Fibroblast of skin of scalp (primary cell): Measurements from ENCODE around the gene BAHD1.

Experiments used
- DNase-seq: peaks from one replicate; pipeline ENCODE4 v3.0.0-alpha.2; 2013

Gene BAHD1

DNA sequence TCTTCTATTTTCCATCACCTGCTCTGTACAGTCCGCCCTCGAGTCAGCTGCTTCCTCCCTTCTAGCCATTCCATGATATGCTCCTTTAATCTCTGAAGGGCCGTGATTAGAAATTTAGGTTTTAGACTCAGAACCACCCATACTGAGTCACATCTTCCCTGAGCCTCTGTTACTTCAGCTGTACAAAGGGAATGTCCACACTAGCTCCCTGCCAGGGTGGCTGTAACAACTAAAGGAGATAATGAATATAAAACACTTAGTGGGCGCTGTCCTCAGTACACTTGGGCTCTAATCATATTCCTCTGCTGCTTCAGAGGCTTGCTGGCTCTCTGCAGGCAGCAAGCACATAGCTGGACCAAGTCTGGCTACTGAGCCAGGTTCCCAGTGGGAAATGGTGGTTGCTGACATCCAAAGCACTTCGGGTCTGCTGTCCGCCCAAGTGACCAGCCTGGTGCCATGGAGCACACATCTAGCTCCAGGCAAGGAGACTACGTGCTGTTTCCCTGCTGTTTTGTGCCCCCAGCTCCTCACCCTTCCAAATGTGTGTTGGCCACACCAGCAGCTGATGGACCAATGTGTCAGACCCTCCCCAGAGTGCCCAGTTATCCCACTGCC, 29.1 kb downstream of the BAHD1 start:
- DNase-seq: no peak

DNA sequence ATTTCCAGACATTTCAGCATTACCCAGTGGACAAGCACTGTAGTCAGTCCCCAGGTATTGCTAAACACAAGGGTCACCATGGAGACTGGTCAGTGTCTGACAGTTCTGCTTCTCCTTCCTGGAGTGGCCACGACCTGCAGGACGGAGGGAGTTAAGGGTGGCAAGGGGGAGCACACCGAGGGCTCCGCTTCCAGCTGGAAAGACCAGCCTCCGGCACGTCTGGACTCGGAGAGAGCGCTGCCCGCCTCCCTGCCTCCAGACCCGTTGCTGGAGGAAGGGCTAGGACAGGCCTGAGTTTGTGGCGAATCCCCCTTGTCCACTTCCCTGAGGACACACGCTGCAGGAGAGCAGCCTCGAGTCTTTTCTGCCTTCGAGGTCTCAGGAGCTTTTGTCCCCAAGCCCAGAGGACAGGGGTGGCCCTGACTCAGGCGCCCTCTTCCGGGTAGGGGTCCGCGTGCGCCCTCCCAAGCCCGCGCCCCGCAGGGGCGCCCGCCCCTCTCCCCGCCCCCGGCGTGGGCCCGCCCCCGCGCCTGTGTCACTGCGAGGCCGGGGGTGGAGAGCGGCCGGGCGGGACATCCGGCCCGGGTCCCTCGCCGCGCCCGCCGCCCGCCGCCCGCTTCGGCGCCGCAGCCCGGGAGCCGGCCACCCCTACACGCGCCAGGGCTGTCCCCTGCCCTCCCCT, 29.8 kb downstream of the BAHD1 start, which contains the start of gene CHST14:
TSS of gene CHST14 (plus strand) at position 562 of the 682 bp plus-strand sequence. CDS start 230 bp downstream, outside the sequence.
- peak; percentile 68 for DNase-seq

DNA sequence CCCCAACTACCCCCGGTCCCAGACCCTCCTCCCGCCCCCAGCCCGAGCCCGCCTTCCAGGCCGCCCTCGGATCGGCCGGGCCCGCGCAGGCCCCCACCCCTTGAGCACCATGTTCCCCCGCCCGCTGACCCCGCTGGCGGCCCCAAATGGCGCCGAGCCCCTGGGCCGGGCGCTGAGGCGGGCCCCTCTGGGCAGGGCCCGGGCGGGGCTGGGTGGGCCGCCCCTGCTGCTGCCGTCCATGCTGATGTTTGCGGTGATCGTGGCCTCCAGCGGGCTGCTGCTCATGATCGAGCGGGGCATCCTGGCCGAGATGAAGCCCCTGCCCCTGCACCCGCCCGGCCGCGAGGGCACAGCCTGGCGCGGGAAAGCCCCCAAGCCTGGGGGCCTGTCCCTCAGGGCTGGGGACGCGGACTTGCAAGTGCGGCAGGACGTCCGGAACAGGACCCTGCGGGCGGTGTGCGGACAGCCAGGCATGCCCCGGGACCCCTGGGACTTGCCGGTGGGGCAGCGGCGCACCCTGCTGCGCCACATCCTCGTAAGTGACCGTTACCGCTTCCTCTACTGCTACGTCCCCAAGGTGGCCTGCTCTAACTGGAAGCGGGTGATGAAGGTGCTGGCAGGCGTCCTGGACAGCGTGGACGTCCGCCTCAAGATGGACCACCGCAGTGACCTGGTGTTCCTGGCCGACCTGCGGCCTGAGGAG, 30.5 kb downstream of the BAHD1 start:
- peak; percentile 13 for DNase-seq

DNA sequence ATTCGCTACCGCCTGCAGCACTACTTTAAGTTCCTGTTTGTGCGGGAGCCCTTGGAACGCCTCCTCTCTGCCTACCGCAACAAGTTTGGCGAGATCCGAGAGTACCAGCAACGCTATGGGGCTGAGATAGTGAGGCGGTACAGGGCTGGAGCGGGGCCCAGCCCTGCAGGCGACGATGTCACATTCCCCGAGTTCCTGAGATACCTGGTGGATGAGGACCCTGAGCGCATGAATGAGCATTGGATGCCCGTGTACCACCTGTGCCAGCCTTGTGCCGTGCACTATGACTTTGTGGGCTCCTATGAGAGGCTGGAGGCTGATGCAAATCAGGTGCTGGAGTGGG, 31.0 kb downstream of the BAHD1 start:
- DNase-seq: peak; percentile 8

DNA sequence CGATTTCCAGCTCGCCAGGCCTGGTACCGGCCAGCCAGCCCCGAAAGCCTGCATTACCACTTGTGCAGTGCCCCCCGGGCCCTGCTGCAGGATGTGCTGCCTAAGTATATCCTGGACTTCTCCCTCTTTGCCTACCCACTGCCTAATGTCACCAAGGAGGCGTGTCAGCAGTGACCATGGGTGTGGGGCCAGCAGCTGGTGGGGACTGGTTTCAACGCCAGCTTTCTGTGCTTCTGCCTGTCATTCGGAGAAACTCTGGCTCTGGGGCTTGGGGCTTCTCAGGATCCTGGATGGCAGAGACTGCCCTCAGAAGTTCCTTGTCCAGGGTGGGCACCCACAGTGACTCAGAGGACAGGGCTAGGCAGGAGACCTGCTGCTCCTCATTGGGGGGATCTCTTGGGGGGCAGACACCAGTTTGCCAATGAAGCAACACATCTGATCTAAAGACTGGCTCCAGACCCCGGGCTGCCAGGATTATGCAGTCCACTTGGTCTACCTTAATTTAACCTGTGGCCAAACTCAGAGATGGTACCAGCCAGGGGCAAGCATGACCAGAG, 31.5 kb downstream of the BAHD1 start:
- DNase-seq: no peak

DNA sequence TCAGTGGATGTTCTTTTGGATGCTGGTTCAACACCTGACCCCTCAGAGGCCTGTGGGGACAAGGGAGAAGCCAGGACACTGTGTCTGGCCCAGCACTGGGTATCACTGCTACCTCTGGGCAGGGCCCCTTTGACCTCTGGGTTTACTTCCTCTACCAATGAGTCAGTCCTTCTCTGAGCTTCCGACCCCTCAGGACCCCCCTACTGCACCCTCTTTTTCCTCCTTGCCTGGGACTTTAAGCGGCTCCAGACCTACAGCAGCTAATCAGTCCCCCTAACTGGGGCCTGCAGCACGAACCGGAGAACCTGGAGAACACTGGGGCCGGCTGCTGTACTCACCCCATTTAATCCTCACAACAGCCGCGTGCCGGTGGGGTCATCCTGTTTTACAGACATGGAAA, 33.8 kb downstream of the BAHD1 start:
- DNase-seq: no peak

DNA sequence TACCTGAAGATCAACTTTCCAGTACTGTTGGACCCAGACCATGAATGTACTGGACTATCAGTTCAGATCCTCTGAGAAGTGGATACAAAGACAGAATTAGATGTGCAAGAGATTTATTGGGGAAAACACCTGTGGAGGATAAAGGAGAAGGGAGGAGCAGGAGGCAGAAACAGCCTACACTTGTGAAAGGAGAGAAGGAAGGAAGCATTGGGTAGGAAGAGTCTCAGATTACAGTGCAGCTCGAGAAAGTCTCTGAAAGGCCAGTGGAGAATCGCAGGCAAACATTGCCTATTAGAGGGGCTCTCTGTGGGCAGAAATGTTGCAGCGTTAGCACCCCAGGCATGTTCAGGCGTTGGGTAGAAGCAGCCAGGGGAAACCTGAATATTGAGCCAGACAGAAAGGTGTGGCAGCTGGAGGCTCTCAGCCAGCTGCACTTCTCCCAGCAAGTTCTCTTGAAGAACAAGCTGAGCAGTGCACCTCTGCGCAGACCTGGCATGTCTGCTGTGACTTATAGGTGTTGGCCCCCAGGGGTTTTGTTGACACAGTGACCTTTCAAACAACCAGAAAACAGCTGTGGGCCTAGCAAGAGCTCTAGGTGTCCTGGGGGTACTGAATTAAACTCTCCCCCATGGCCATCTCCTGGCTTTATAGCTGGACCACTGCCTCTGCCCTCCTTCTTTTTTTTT, 37.0 kb downstream of the BAHD1 start:
- no peak for DNase-seq

DNA sequence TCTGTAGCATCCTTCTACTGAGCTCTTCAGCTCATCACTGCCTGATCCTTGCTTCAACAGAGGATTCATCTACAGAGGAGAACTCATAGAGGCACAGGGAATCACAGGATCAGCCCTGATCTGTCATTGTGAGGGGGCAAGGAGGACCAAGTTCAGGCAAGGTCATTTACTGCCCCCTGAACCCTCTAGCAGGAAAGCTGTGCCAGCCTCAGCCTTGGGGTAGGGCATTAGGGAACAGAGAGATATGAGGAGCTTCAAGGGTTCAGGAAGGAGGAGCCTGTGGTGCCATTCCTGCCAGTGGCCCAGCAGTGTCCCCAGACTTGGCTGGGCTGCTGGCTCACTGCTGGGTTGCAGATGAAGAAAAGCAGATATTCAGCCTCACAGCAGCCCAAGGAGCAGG, 38.3 kb downstream of the BAHD1 start:
- no peak for DNase-seq

DNA sequence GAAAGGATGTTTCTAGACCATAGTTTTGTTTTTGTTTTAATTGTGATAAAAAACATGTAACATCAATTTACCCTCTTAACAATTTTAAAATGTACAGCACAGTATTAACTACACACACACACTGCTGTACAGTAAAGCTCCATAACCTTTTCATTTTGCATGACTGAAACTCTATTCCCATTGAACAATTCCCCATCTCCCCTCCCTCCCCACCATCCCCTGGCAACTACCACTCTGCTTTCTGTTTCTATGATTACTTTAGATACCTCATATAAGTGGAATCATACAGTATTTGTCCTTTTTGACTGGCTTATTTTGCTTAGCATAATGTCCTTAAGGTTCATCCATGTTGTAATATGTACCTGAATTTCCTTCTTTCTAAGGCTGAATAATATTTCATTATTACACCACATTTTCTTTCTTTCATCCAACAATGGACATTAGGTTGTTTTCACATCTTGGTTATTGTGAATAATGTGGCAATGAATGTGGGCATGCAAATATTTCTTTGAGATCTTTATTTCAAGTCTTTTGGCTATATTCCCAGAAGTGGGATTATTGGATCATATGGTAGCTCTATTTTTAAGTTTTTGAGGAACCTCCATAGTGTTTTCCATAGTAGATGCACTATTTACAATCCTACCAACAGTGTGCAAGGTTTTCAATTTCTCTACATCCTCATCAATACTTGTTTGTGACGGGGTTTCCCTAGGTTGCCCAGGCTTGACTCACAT, 40.8 kb downstream of the BAHD1 start:
- peak; percentile 40 for DNase-seq

DNA sequence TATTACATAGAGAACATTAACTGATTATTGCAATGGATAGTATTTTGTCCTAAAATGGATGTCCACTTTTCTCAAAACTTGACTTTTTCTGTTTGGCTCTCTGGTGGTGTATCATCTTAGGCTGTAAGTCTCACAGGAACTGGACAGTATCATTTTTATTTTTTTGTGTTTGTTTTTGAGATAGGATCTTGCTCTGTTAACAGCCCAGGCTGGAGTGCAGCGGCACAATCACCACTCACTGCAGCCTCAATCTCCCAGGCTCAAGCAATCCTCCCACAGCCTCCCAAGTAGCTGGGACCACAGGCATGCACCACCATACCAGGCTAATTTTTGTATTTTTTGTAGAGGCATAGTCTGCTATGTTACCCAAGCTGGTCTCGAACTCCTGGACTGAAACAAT, 43.2 kb downstream of the BAHD1 start:
- DNase-seq: no peak

DNA sequence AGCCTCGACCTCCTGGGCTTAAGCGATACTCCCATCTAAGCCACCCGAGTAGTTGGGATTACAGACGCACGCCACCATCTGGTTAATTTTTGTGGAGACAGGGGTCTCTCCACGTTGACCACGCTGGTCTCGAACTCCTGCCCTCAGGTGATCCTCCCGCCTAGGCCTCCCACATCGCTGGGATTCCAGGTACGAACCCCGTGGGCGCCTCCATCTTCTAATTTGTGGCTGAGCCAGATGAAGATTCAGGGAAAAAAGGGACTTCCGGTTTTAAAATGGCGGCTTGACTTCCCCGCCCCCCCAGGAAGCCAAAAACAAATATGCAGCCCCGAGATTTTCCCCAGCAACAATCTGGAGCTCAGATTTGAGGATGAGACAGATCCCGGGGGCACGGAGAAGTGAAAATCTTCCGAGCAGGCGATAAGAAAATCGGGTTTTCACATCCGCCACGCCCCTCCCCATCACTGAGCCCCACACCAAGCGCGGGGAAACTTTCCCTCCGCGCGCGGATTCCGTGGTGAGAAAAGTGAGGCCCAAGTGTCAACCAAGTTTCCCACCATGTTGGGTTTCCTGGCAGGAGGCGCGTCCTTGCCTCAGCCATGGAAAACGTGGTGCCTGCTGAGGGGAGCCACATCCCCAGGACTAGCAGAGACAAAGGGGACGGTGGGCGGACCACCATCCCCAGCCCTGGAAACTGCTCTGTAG, 45.5 kb downstream of the BAHD1 start:
- no peak for DNase-seq

DNA sequence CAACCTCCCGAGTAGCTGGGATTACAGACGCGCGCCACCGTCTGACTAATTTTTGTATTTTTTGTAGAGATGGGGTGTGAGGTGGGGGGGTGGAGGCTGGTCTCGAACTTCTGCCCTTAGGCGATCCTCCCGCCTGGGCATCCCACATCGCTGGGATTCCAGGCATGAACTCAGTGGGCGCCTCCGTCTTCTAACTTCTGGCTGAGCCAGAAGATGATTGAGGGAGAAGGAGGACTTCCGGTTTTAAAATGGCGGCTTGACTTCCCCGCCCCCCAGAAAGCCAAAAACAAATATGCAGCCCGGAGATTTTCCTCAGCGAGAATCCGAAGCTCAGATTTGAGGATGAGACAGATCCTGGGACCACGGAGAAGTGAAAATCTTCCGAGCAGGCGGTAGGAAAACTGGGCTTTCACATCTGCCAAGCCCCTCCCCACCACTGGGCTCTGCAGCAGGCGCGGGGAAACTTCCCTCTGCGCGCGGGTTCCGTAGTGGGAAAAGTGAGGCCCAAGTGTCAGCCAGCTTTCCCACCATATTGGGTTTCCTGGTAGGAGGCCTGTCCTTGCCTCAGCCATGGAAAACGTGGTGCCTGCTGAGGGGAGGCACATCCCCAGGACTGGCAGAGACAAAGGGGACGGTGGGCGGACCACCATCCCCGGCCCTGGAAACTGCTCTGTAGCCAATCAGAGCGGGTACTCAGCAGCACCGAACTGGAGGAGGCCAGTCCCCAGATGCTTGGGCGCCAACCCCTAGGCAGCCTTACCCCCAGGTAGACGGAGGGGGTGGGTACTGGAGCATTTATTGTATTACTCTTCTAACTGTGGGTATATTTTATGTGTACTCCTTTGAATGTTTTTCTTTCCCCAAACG, 47.3 kb downstream of the BAHD1 start:
- DNase-seq: no peak

DNA sequence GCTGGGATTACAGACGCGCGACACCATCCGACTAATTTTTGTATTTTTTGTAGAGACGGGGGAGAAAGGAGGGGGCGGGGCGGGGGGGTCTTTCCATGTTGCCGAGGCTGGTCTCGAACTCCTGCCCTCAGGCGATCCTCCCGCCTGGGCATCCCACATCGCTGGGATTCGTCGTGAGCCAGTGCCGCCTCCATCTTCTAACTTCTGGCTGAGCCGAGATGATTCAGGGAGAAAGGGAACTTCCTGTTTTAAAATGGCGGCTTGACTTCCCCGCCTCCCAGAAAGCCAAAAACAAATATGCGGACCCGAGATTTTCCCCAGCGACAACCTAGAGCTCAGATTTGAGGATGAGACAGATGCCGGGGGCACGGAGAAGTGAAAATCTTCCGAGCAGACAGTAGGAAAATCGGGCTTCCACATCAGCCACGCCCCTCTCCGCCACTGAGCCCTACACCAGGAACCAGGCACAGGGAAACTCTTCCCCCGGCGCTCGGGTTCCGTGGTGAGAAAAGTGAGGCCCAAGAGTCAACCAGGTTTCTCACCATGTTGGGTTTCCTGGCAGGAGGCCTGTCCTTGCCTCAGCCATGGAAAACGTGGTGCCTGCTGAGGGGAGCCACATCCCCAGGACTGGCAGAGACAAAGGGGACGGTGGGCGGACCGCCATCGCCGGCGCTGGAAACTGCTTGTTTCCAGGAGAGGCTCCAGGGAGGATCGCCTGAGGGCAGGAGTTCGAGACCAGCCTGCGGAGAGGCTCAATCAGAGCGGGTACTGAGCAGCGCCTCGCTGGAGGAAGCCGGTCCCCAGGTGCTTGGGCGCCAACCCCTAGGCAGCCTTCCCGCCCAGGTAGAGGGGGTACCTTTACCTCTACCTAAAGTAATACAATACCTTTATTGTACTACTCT, 48.8 kb downstream of the BAHD1 start:
- no peak for DNase-seq

DNA sequence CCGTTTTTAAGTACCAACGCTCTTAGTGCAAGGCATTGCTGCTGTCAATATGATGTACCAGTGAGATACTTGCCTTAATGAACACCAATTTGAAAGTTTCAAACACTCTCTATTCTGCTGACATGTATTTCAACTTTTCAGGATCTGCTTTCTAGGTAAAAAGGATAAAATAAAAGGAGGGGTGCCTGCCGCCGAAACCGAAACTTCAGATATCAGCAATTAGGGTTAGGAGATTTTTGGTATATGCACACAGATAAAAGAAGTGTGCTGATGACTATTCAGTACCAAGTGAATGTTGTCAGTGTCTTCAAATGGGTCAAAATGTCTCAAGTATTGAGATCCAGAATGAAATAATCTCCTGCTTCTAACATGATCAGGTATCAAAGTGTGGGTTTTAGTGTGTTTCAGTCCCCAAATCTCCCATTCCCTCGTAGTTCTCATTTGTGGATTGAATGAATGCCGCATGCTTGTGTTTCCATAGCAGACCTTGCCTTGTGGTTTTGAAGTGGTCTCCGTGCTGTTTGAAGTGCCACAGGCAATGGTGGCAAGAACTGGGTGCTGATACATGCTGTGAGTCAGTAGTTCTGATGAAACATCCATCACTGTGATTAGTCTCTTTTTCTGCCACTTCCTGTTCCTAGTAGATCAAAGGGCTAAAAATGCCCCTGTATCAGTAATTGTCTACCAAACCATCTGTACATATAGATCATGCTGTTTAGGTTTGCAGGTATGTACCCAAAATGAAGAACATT, 52.5 kb downstream of the BAHD1 start:
- DNase-seq: no peak

DNA sequence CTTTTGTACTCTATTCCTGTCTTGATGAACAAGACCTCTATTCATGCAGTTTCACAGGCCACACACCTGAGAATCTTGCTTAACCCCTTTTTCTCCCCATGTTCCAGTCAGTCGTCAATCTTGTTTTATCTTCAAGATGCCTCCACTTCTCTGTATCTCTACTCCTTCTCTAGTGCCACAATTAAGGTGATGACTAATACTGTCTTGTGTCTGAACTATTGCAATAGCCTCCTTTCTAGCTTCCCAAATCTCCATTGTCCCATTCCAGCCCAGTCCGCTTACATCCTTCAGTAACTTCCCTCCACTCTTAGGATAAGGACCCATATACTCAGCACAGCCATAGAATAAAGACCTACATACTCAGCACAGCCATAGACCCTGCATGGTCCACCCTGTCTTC, 54.8 kb downstream of the BAHD1 start:
- DNase-seq: no peak

DNA sequence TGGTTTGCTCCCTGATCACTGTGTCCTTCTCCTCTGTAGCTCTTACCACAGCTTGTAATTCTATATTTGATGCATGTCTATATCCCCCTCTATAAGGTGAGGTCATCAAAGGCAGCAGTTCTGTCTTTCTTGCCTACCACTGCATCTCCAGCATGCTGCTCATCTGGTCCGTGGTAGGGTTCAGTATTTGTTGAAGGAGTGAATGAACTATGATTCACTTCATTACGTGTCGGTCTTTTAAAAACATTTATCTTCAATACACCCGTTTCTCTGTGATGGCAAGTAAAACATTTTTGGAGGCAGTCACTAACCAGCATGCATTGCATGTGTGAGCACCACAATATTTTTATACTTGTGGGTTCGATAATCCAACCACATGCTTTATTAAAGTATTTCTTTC, 57.7 kb downstream of the BAHD1 start:
- DNase-seq: peak; percentile 47

DNA sequence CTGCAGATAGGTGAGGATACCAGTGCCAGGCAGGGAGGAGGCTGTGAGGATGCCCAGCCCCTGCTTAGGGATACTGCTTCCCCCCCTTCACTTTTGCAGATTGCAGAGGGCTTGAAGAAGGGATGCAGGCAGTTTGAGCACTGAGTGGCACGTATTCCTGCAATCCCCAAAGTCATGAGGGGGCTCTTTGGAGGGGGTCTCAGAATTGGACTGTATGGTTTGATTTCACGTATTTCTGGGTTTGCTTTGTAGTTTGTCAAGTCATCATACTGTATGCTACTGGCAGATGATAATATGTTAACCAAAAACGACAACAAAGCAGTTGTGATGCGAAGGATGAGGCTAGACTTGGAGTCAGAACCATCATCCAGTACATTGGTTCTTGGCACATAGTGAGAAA, 58.1 kb downstream of the BAHD1 start:
- no peak for DNase-seq

DNA sequence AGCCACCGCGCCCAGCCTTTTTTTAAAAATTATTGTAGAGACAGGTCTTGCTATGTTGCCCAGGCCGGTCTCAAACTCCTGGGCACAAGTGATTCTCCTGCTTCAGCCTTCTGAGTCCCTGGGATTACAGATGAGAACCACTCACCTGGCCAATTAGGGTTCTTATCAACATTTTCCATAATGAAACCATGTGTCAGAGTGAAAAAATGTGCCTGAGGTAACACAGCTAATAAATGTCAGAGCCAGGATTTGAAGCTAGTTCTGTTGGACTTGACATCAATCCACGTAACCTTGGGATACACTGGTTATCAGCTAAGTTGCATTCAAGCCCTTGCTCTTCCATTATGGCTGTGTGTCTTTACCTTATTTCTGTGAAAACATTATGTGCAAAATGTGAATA, 59.2 kb downstream of the BAHD1 start:
- DNase-seq: no peak
